ENCODE data around the gene DKC1. TPM values are rescaled to one million over a fixed set of nuclear protein-coding genes. Genes with fewer than 3 reads are reported as not detected.

The DKC1 gene
- polyA plus RNA-seq, 3 donors, result 14.1 to 21.6 (median 17.0) TPM

- Mint-ChIP-seq H3K4me3 (no peak overlapping the region), H3K9me3 (peaks cover 0 to 9% (median 0%) of the 10 kb centered on the region in 7 donors), H3K27ac (no peak overlapping the region), H3K36me3 (no peaks in the 10 kb centered on the region), H3K4me1 (peaks cover 6% of the 10 kb centered on the region), H3K27me3 (ENCODE audit: low read depth in 3 of 3) (no peaks in the 10 kb centered on the region)
- Histone ChIP-seq H3K27me3 (ENCODE audit: control insufficient read depth in 2 of 2, insufficient read depth in 2 of 2, low read length in 2 of 2) (no peaks in the 10 kb centered on the region), H3K36me3 (replicated peaks in 1 of 2; ENCODE audit: control insufficient read depth in 1 of 2, insufficient read depth in 2 of 2, low read length in 2 of 2) (no peaks in the 10 kb centered on the region), H3K9ac (ENCODE audit: insufficient read depth, low read length, poor library complexity, severe bottlenecking) (no peak overlapping the region), H3K79me2 (ENCODE audit: insufficient read depth, low read length) (peaks cover 2% of the 10 kb centered on the region), H2AFZ (ENCODE audit: insufficient read depth, low read depth, low read length, poor library complexity, severe bottlenecking) (no peak overlapping the region), H3K27ac (ENCODE audit: low read depth in 1 of 2, low read length in 2 of 2) (no peak overlapping the region), H3K4me3 (replicated peaks in 1 of 3; ENCODE audit: low read depth in 2 of 3, low read length in 3 of 3) (no peak overlapping the region), H4K20me1 (ENCODE audit: insufficient read depth, low read length) (no peaks in the 10 kb centered on the region), H3K9me3 (replicated peaks in 1 of 2; ENCODE audit: control insufficient read depth in 1 of 2, insufficient read depth in 1 of 2, low read length in 2 of 2) (no peaks in the 10 kb centered on the region), H3K4me1 (ENCODE audit: control insufficient read depth in 1 of 2, insufficient read depth in 2 of 2, low read length in 2 of 2) (peaks cover 5 to 7% of the 10 kb centered on the region in 2 donors), H3K4me2 (replicated peaks; ENCODE audit: extremely low read depth, low read length, poor library complexity, severe bottlenecking) (no peak overlapping the region)
- WGBS (ENCODE audit: insufficient coverage), result no CpG with 5 or more reads among the region's 1 CpG
- no peak for TF ChIP-seq CTCF (IDR thresholded peaks at IDR 0.05)
- intact Hi-C loops (cut with micrococcal nuclease), result no loop called here
- DNase-seq, result no peak
Observed at GRCh38 chrX:154809939-154810665, 47.4 kb downstream of the DKC1 start.

GRCh38 chrX:154812341-154813101 is 49.9 kb downstream of the DKC1 start:
- no peak overlapping the region for H2AFZ ChIP-seq (ENCODE audit: insufficient read depth, low read depth, low read length, poor library complexity, severe bottlenecking)
- H3K4me2 ChIP-seq (replicated peaks; ENCODE audit: extremely low read depth, low read length, poor library complexity, severe bottlenecking), result no peak overlapping the region
- Mint-ChIP-seq H3K36me3 (no peaks in the 10 kb centered on the region), H3K4me1 (no peaks in the 10 kb centered on the region), H3K4me3 (no peak overlapping the region), H3K27ac (no peak overlapping the region), H3K9me3 (peaks cover 0 to 11% (median 4%) of the 10 kb centered on the region in 7 donors), H3K27me3 (ENCODE audit: low read depth in 3 of 3) (no peaks in the 10 kb centered on the region)
- no peak overlapping the region for H3K9ac ChIP-seq (ENCODE audit: insufficient read depth, low read length, poor library complexity, severe bottlenecking)
- no peak overlapping the region for H3K27ac ChIP-seq (ENCODE audit: low read depth in 1 of 2, low read length in 2 of 2)
- no peaks in the 10 kb centered on the region for H3K27me3 ChIP-seq (ENCODE audit: control insufficient read depth in 2 of 2, insufficient read depth in 2 of 2, low read length in 2 of 2)
- H3K4me3 ChIP-seq (replicated peaks in 1 of 3; ENCODE audit: low read depth in 2 of 3, low read length in 3 of 3), result no peak overlapping the region
- H3K79me2 ChIP-seq (ENCODE audit: insufficient read depth, low read length), result no peaks in the 10 kb centered on the region
- TF ChIP-seq CTCF (IDR thresholded peaks at IDR 0.05), result no peak
- H4K20me1 ChIP-seq (ENCODE audit: insufficient read depth, low read length), result no peaks in the 10 kb centered on the region
- intact Hi-C loops (cut with micrococcal nuclease), result no loop called here
- no peaks in the 10 kb centered on the region for H3K36me3 ChIP-seq (replicated peaks in 1 of 2; ENCODE audit: control insufficient read depth in 1 of 2, insufficient read depth in 2 of 2, low read length in 2 of 2)
- no peaks in the 10 kb centered on the region for H3K9me3 ChIP-seq (replicated peaks in 1 of 2; ENCODE audit: control insufficient read depth in 1 of 2, insufficient read depth in 1 of 2, low read length in 2 of 2)
- no peak for DNase-seq
- no peaks in the 10 kb centered on the region for H3K4me1 ChIP-seq (ENCODE audit: control insufficient read depth in 1 of 2, insufficient read depth in 2 of 2, low read length in 2 of 2)
- no CpG with 5 or more reads among the region's 2 CpGs for WGBS (ENCODE audit: insufficient coverage)

Measured in CD14-positive monocyte (primary cell).